T-helper 17 cell (primary cell): ENCODE results near the gene ZBTB7B. TPM values are rescaled to one million over a fixed set of nuclear protein-coding genes. Genes with fewer than 3 reads are reported as not detected.
A peak's percentile ranks its signal among the peaks of the same experiment; 100 is the strongest.

ENCODE experiments used
- ATAC-seq: fragments of 150-1000 bp; cut with Tn5 transposase; 2 replicates; pipeline ENCODE4 v1.10.0; 2021; ENCODE audit warnings: mild to moderate bottlenecking, moderate library complexity
- DNase-seq, 3 donors: peaks; one replicate each; pipeline versions ENCODE4 v3.0.0 to v3.0.0-alpha.2; 2020 to 2021
- H3K9me3 ChIP-seq: one replicate; pipeline ENCODE4 v1.7.0; 2013; ENCODE audit warnings: low read length, mild to moderate bottlenecking; ENCODE audit not compliant: control insufficient read depth, poor library complexity, severe bottlenecking
- H3K27ac Mint-ChIP-seq: one replicate; pipeline ENCODE4 v1.8.0; 2022; ENCODE audit warnings: mild to moderate bottlenecking, moderate library complexity, mixed read lengths
- H3K27me3 Mint-ChIP-seq: one replicate; pipeline ENCODE4 v1.8.0; 2022; ENCODE audit warnings: mixed read lengths
- H3K36me3 Mint-ChIP-seq: one replicate; pipeline ENCODE4 v1.8.0; 2022; ENCODE audit warnings: low read depth, mixed read lengths
- H3K4me1 Mint-ChIP-seq: one replicate; pipeline ENCODE4 v1.8.0; 2022; ENCODE audit warnings: mild to moderate bottlenecking, mixed read lengths
- H3K4me3 Mint-ChIP-seq: one replicate; pipeline ENCODE4 v1.8.0; 2022; ENCODE audit warnings: mild to moderate bottlenecking, moderate library complexity, mixed read lengths
- total RNA-seq, 4 donors: library from RNA in 2 of 4; stranded (reverse) in 2 of 4; gene quantifications; one replicate each; pipeline ENCODE4 v1.2.3 and lab custom pipeline; 2022 to 2026

The ZBTB7B gene
- total RNA-seq, 2 donors from 2014 or later, result 63.8 to 73.6 TPM

- Mint-ChIP-seq H3K36me3 (peaks cover 10% of the 10 kb centered on the region), H3K4me3 (peak overlapping the region; percentile 78), H3K27me3 (no peaks in the 10 kb centered on the region), H3K27ac (peak overlapping the region; percentile 96), H3K4me1 (peaks cover 54% of the 10 kb centered on the region)
- no peaks in the 10 kb centered on the region for H3K9me3 ChIP-seq
- ATAC-seq (peak; percentile 44), DNase-seq (no peak)
Observed at GRCh38 chr1:155006601-155007101, 4.0 kb downstream of the ZBTB7B start.

- ATAC-seq, result no peak
- no peak for DNase-seq
- Mint-ChIP-seq H3K4me3 (peak overlapping the region; percentile 98), H3K36me3 (peaks cover 10% of the 10 kb centered on the region), H3K27ac (peak overlapping the region; percentile 96), H3K4me1 (peaks cover 58% of the 10 kb centered on the region), H3K27me3 (no peaks in the 10 kb centered on the region)
- no peaks in the 10 kb centered on the region for H3K9me3 ChIP-seq
Observed at GRCh38 chr1:155007251-155007828, 4.7 kb downstream of the ZBTB7B start.

- no peaks in the 10 kb centered on the region for H3K27me3 Mint-ChIP-seq
- H3K9me3 ChIP-seq, result no peaks in the 10 kb centered on the region
- peak overlapping the region; percentile 98 for H3K4me3 Mint-ChIP-seq
- H3K27ac Mint-ChIP-seq, result peak overlapping the region; percentile 95
- H3K4me1 Mint-ChIP-seq, result peaks cover 67% of the 10 kb centered on the region
- DNase-seq, result no peak
- H3K36me3 Mint-ChIP-seq, result peaks cover 10% of the 10 kb centered on the region
- no peak for ATAC-seq
Observed at GRCh38 chr1:155008015-155008941, 5.7 kb downstream of the ZBTB7B start.

GRCh38 chr1:155009221-155009711, 6.7 kb downstream of the ZBTB7B start:
- peak overlapping the region; percentile 95 for H3K27ac Mint-ChIP-seq

GRCh38 chr1:155009742-155010141, 7.1 kb downstream of the ZBTB7B start:
- ATAC-seq (no peak), DNase-seq (no peak)
- H3K27ac Mint-ChIP-seq, result peak overlapping the region; percentile 95
- H3K9me3 ChIP-seq, result no peaks in the 10 kb centered on the region
- peaks cover 7% of the 10 kb centered on the region for H3K36me3 Mint-ChIP-seq
- no peaks in the 10 kb centered on the region for H3K27me3 Mint-ChIP-seq
- H3K4me1 Mint-ChIP-seq, result peaks cover 69% of the 10 kb centered on the region
- H3K4me3 Mint-ChIP-seq, result peak overlapping the region; percentile 98

More at GRCh38 chr1:155009221-155009711, 6.7 kb downstream of the ZBTB7B start:
- H3K4me1 Mint-ChIP-seq, result peaks cover 72% of the 10 kb centered on the region
- no peak for ATAC-seq
- DNase-seq, result no peak
- H3K36me3 Mint-ChIP-seq, result peaks cover 7% of the 10 kb centered on the region
- H3K9me3 ChIP-seq, result no peaks in the 10 kb centered on the region
- peak overlapping the region; percentile 98 for H3K4me3 Mint-ChIP-seq
- no peaks in the 10 kb centered on the region for H3K27me3 Mint-ChIP-seq

- peaks cover 65% of the 10 kb centered on the region for H3K4me1 Mint-ChIP-seq
- no peak for ATAC-seq
- peaks cover 7% of the 10 kb centered on the region for H3K36me3 Mint-ChIP-seq
- H3K27me3 Mint-ChIP-seq, result no peaks in the 10 kb centered on the region
- peak overlapping the region; percentile 98 for H3K4me3 Mint-ChIP-seq
- no peak for DNase-seq
- H3K9me3 ChIP-seq, result no peaks in the 10 kb centered on the region
- peak overlapping the region; percentile 95 for H3K27ac Mint-ChIP-seq
Observed at GRCh38 chr1:155010211-155010918, 7.8 kb downstream of the ZBTB7B start.

- ATAC-seq (no peak), DNase-seq (no peak)
- Mint-ChIP-seq H3K27ac (peak overlapping the region; percentile 95), H3K27me3 (no peaks in the 10 kb centered on the region), H3K4me1 (peaks cover 66% of the 10 kb centered on the region), H3K4me3 (peak overlapping the region; percentile 98), H3K36me3 (peaks cover 9% of the 10 kb centered on the region)
- no peaks in the 10 kb centered on the region for H3K9me3 ChIP-seq
Observed at GRCh38 chr1:155011004-155011416, 8.4 kb downstream of the ZBTB7B start.

GRCh38 chr1:155011437-155012025, 8.9 kb downstream of the ZBTB7B start:
- Mint-ChIP-seq H3K36me3 (peaks cover 9% of the 10 kb centered on the region), H3K4me1 (peaks cover 66% of the 10 kb centered on the region), H3K27ac (peak overlapping the region; percentile 95), H3K27me3 (no peaks in the 10 kb centered on the region), H3K4me3 (peak overlapping the region; percentile 98)
- ATAC-seq (peak; percentile 49), DNase-seq (no peak)
- no peaks in the 10 kb centered on the region for H3K9me3 ChIP-seq

GRCh38 chr1:155012026-155012546, 9.5 kb downstream of the ZBTB7B start:
- Mint-ChIP-seq H3K27ac (peak overlapping the region; percentile 53), H3K4me3 (peak overlapping the region; percentile 98), H3K27me3 (no peaks in the 10 kb centered on the region), H3K36me3 (peaks cover 9% of the 10 kb centered on the region), H3K4me1 (peaks cover 62% of the 10 kb centered on the region)
- DNase-seq, result no peak
- H3K9me3 ChIP-seq, result no peaks in the 10 kb centered on the region
- ATAC-seq, result peak; percentile 1

GRCh38 chr1:155012776-155013602, 10.4 kb downstream of the ZBTB7B start:
- Mint-ChIP-seq H3K36me3 (peaks cover 9% of the 10 kb centered on the region), H3K4me3 (peak overlapping the region; percentile 98), H3K4me1 (peaks cover 64% of the 10 kb centered on the region), H3K27me3 (no peaks in the 10 kb centered on the region), H3K27ac (peak overlapping the region; percentile 53)
- DNase-seq, result no peak
- H3K9me3 ChIP-seq, result no peaks in the 10 kb centered on the region
- no peak for ATAC-seq

GRCh38 chr1:155013632-155014031, 11.0 kb downstream of the ZBTB7B start:
- H3K27me3 Mint-ChIP-seq, result no peaks in the 10 kb centered on the region
- no peaks in the 10 kb centered on the region for H3K9me3 ChIP-seq
- peaks cover 9% of the 10 kb centered on the region for H3K36me3 Mint-ChIP-seq
- peaks cover 61% of the 10 kb centered on the region for H3K4me1 Mint-ChIP-seq
- peak in 1 of 3 donors; percentile 43 for DNase-seq
- peak overlapping the region; percentile 98 for H3K4me3 Mint-ChIP-seq
- no peak for ATAC-seq
- peak overlapping the region; percentile 53 for H3K27ac Mint-ChIP-seq
